Measurements from ENCODE around the gene S100A7A. TPM values are rescaled to one million over a fixed set of nuclear protein-coding genes. Genes with fewer than 3 reads are reported as not detected.
"Not testable (repeated sequence)": the region's sequence is repeated elsewhere in the genome, so short reads cannot be mapped to it uniquely, and the experiment has no call there.

The S100A7A gene
- total RNA-seq, 1 donor from 2014 or later, result not detected

GRCh38 chr1:153443486-153443885 lies 27.2 kb downstream of the S100A7A start:
- peaks cover 1% of the 10 kb centered on the region for H3K27me3 Mint-ChIP-seq (ENCODE audit: unreplicated experiment)

GRCh38 chr1:153444078-153444477 lies 27.8 kb downstream of the S100A7A start:
- no peak for DNase-seq (ENCODE audit: low spot score)
- no peaks in the 10 kb centered on the region for H3K9me3 Mint-ChIP-seq (ENCODE audit: unreplicated experiment)
- H3K27ac Mint-ChIP-seq (ENCODE audit: unreplicated experiment), result no peak overlapping the region
- peaks cover 3% of the 10 kb centered on the region for H3K4me1 Mint-ChIP-seq (ENCODE audit: unreplicated experiment)
- no peaks in the 10 kb centered on the region for H3K36me3 Mint-ChIP-seq (ENCODE audit: low read depth, unreplicated experiment)
- no peak for TF ChIP-seq CTCF (IDR thresholded peaks at IDR 0.05; ENCODE audit: unreplicated experiment)
- H3K27me3 Mint-ChIP-seq (ENCODE audit: unreplicated experiment), result peaks cover 1% of the 10 kb centered on the region
- H3K4me3 Mint-ChIP-seq (ENCODE audit: unreplicated experiment), result no peak overlapping the region

More at GRCh38 chr1:153443486-153443885, 27.2 kb downstream of the S100A7A start:
- Mint-ChIP-seq H3K36me3 (ENCODE audit: low read depth, unreplicated experiment) (no peaks in the 10 kb centered on the region), H3K4me1 (ENCODE audit: unreplicated experiment) (peaks cover 3% of the 10 kb centered on the region), H3K27ac (ENCODE audit: unreplicated experiment) (no peak overlapping the region), H3K4me3 (ENCODE audit: unreplicated experiment) (no peak overlapping the region), H3K9me3 (ENCODE audit: unreplicated experiment) (no peaks in the 10 kb centered on the region)
- DNase-seq (ENCODE audit: low spot score), result no peak
- TF ChIP-seq CTCF (IDR thresholded peaks at IDR 0.05; ENCODE audit: unreplicated experiment), result no peak

- no peak overlapping the region for H3K27ac Mint-ChIP-seq (ENCODE audit: unreplicated experiment)
Measured at GRCh38 chr1:153447498-153448170, 31.3 kb downstream of the S100A7A start.

GRCh38 chr1:153448851-153449250 lies 32.5 kb downstream of the S100A7A start:
- not testable (repeated sequence) for H3K27ac Mint-ChIP-seq (ENCODE audit: unreplicated experiment); H3K4me1 Mint-ChIP-seq (ENCODE audit: unreplicated experiment); H3K9me3 Mint-ChIP-seq (ENCODE audit: unreplicated experiment); H3K4me3 Mint-ChIP-seq (ENCODE audit: unreplicated experiment); DNase-seq (ENCODE audit: low spot score); H3K36me3 Mint-ChIP-seq (ENCODE audit: low read depth, unreplicated experiment); H3K27me3 Mint-ChIP-seq (ENCODE audit: unreplicated experiment)

More at GRCh38 chr1:153447498-153448170, 31.3 kb downstream of the S100A7A start:
- H3K27me3 Mint-ChIP-seq (ENCODE audit: unreplicated experiment), result peaks cover 1% of the 10 kb centered on the region
- peaks cover 3% of the 10 kb centered on the region for H3K4me1 Mint-ChIP-seq (ENCODE audit: unreplicated experiment)
- no peaks in the 10 kb centered on the region for H3K9me3 Mint-ChIP-seq (ENCODE audit: unreplicated experiment)
- no peak for DNase-seq (ENCODE audit: low spot score)
- no peak overlapping the region for H3K4me3 Mint-ChIP-seq (ENCODE audit: unreplicated experiment)
- no peak for TF ChIP-seq CTCF (IDR thresholded peaks at IDR 0.05; ENCODE audit: unreplicated experiment)
- H3K36me3 Mint-ChIP-seq (ENCODE audit: low read depth, unreplicated experiment), result no peaks in the 10 kb centered on the region

- no peak overlapping the region for H3K27ac Mint-ChIP-seq (ENCODE audit: unreplicated experiment)
- H3K4me1 Mint-ChIP-seq (ENCODE audit: unreplicated experiment), result no peaks in the 10 kb centered on the region
- no peak for TF ChIP-seq CTCF (IDR thresholded peaks at IDR 0.05; ENCODE audit: unreplicated experiment)
- H3K36me3 Mint-ChIP-seq (ENCODE audit: low read depth, unreplicated experiment), result no peaks in the 10 kb centered on the region
- peaks cover 1% of the 10 kb centered on the region for H3K27me3 Mint-ChIP-seq (ENCODE audit: unreplicated experiment)
- H3K4me3 Mint-ChIP-seq (ENCODE audit: unreplicated experiment), result no peak overlapping the region
- DNase-seq (ENCODE audit: low spot score), result no peak
- no peaks in the 10 kb centered on the region for H3K9me3 Mint-ChIP-seq (ENCODE audit: unreplicated experiment)
Measured at GRCh38 chr1:153456396-153456795, 40.1 kb downstream of the S100A7A start.

Data from endothelial cell (in vitro differentiated cells).